T-helper 1 cell (primary cell): Measurements from ENCODE around the gene DDX56.
"Not testable (repeated sequence)": the region's sequence is repeated elsewhere in the genome, so short reads cannot be mapped to it uniquely, and the experiment has no call there.

Experiments
- DNase-seq, 5 donors: peaks; one replicate each; pipeline ENCODE4 v3.0.0-alpha.2; 2012 to 2020

DDX56 gene

DNA sequence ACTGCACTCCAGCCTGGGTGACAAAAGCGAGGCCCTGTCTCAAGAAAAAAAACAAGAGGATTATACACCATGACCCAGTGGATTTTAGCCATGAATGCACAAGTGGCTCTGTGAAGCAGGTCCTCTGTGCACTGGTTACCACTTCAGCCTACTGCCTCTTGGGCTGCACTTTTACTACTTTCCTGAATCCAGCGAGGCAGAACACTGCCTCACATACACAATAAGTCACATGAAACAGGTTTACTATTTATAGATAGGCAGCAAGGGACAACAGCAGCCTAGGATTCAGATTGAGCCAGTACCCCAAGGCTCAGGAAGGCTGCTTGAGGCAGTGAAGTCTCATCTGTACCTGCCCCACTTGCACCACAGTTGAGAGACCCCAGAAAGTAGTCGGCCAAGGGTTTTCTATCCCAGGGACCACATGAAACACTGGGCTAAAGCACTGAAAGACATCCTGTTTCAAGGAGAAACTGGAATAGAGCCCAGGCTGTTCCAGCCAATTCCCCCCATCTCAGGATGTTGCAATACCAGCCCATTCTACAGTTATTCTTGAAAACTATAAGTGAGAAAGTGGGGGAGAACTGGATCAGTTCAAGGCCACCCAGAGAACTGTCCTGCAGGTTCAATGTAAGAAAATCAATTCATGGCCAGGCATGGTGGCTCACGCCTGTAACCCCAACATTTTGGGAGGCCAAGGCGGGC, 22.4 kb upstream of the DDX56 start:
- DNase-seq, result no peak

DNA sequence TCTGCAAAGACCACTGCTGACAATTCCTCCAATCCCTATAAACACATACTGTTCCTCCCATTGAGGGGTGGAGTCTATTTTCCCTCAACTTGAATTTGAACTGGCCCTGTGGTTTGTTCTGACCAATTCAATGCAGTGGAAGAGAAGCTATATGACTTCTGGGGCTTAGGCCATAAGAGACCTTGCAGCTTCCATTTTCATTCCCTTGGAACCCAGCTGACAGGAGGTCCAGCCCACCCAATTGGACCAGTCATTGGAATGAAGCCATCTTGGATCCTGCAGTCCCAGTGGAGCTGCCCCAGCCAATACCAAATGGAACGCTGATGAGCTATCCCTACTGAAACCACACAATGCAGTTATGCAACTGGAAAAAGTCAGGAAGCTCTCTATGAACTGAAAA, 17.2 kb upstream of the DDX56 start:
- DNase-seq, result no peak

DNA sequence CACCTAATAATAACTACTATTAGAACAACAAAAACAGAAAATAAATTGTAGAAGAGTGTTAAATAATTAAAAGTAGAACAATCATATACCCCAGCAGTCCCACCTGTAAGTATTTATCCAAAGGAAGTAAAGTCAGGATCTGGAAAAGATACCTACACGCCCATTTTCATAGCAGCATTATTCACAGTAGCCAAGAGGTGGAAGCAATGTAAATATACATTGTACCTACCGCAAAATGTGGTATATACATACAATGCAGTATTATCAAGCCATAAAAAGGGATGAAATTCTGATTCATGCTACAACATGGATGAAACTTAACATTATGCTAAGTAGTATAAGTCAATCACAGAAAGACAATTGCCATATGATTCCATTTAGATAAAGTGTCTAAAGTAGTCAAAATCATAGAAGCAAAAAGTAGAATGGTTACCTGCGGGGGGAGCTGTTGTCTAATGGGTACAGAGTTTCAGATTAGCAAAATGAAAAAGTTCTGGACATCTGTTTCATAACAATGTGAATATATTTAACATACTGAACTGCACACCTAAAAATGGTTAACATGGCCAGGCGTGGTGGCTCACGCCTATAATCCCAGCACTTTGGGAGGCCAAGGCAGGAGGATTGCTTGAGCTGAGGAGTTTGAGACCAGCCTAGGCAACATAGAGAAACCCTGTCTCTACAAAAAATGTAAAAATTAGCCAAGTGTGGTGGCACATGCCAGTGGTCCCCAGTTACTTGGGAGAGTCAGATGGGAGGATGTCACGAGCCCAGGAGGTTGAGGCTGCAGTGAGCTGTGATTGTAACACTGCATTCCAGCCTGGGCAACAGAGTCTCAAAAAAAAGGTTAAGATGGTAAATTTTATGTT, 14.4 kb upstream of the DDX56 start:
- peak in 4 of 5 donors; percentile 40 to 73 (median 48) for DNase-seq

DNA sequence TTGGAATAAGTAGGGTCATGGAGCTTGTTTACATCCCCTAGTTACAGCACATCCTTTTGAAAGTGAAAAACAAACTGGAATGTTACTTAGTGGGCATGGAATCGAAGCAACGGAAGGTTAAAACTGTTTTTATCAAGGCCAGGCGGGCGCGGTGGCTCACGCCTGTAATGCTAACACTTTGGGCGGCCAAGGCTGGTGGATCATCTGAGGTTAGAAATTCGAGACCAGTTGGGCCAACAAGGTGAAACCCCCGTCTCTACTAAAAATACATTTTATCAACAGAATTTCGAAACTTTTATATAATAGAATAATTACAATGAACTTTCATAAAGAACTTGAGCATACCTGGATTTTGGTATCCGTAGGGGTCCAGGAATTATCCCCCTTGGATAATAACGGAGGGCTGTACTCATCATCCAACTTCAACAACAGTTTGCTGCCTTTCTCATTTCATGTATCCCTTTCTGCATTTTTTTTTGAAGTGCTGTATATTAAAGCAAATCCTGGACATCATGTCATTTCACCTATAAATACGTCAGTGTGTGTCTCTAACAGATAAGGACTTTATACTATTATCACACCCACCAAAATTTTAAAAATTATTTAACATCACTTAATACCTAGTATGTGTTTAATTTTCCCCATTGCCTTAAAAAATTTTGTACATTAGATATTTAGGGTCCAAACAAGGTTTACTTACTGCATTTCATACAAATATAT, 9.6 kb upstream of the DDX56 start:
- no peak for DNase-seq

DNA sequence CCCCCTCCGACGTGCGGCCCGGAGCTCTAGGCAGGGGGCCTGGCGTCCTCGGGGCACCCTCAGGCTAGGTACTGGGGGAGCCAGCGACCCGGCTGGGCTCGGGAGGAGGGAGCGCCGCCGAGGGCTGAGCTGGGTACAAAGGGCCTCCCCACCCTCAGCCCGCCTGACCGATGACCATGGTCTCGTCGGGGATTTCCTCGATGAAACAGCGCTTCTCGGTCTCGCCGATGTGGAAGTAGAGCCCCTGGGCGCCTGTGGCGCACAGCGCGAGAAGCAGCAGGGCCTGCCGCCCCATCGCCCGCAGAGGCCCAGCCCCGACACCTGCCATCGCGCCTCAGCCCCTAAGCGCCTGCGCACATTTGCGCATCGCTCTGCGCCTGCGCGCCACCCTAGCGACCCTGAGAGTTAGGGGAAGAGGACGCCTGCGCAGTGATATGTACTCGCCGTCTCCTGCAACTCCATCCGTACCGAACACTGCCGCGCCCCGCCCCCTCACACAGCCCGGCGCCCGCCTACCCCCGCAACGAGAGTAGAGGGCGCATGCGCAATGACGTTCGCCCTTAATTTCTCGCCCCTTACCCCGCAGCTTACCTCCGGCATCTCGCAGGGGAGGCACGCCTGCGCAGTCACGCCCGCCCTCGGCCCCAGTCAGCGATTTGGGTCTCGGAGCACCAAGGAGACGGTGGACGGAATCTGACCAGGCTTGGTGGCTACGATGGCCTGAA, 8.3 kb upstream of the DDX56 start, which contains the start of gene TMED4:
Gene TMED4 (minus strand): TSS at position 353 of the 725 bp plus-strand sequence. CDS start 25 bp downstream, at position 328.
- peak; percentile 100 for DNase-seq

GRCh38 chr7:44580945-44581878, 7.5 kb upstream of the DDX56 start:
- peak; percentile 20 to 60 (median 35) for DNase-seq

DNA sequence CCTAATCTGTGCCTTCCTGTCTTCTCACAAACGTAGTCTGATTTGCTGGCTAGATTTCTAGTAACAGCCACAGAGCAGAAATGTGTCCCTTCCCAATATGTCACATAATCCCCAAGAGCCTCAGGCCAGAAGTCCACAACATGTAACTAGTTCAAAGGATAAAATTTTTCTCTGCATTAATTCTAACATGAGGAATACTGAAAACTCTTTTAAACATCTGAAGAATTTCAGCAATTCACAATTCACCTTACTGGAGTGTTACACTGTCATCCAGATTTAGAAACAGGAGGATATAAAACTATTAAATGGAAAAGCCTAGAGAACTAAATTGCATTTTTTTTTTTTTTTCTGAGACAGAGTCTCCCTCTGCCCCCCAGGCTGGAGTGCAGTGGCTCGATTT, 2.5 kb upstream of the DDX56 start:
- no peak for DNase-seq

DNA sequence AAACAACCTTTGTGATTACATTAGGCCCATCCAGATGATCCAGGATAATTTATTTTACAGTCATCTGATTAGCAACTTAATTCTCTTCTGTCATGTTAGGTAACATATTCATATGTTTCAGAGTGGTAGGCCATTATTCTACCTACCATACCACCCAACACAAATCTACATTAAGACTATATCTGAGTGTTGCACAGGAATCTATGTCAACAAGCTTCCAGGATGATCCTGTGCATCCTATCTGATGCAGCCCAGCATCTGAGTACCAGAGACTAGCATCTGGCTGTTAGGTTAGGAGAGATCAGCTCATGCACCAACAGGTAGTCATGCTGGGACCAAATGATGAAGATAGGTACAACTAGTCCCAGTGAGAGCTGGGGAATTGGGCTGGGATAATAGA, 1.3 kb upstream of the DDX56 start:
- no peak for DNase-seq

DNA sequence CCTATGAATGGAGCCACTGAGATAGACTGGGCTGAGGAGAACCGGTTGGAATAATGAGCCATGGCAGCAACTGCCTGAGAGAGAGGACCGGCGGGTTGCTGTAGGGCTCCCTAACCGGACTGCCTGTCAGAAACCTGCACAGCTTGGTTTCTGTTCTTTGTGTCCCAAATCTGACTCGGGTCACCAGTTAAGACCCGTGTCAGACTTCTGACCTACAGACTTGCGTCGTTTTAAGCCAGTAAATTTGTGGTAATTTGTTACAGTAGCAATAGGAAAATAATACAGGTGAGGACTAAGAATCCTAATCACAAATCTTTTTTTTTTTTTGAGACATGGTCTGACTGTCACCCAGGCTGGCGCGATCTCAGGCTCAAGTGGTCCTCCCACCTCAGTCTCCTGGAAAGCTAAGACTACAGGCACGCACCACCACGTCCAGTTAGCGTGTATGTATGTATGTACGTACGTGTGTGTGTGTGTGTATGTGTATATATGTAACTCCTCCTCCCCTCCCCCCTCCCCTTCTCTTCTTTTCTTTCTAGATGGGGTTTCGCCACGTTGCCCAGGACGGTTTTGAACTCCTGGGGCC, 672 bp upstream of the DDX56 start:
- DNase-seq, result peak in 1 of 5 donors; percentile 6

DNA sequence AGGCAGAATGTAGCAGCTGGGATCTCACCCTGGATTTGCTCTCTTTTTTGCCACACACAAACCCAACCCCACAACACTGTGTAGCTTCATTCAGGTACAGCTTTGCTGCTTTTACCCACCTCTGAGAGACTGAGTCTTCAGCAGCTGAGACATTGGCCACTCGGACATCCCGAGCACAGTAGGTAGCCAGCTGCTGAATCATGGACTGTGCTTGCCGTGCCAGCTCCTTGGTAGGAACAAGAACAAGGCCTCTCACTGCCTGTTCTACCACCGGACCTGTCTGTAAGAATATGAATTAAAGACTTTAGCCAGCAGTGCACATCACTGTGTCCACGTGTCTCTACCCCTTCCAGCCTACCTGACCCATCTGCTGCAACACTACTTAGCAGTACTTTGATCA, 937 bp downstream of the DDX56 start:
- no peak for DNase-seq

DNA sequence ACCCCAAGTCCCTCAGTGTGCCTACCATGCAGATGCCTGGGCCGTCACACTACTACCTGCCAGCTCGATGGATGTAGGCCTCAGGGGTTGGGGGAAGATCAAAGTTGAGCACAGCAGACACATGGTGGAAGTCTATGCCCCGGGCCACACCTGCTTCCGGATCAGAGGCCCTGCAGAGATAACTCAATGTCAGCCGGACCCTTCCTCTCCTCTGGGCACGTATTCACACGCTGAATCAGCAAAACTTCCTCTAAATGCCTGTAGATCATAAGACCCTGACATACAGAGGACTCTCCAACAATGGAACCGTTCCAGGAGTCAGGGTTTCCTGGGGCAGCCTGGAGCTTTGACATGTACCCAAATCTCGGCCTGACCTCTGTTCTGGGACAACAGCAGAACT, 3.7 kb downstream of the DDX56 start:
- no peak for DNase-seq

DNA sequence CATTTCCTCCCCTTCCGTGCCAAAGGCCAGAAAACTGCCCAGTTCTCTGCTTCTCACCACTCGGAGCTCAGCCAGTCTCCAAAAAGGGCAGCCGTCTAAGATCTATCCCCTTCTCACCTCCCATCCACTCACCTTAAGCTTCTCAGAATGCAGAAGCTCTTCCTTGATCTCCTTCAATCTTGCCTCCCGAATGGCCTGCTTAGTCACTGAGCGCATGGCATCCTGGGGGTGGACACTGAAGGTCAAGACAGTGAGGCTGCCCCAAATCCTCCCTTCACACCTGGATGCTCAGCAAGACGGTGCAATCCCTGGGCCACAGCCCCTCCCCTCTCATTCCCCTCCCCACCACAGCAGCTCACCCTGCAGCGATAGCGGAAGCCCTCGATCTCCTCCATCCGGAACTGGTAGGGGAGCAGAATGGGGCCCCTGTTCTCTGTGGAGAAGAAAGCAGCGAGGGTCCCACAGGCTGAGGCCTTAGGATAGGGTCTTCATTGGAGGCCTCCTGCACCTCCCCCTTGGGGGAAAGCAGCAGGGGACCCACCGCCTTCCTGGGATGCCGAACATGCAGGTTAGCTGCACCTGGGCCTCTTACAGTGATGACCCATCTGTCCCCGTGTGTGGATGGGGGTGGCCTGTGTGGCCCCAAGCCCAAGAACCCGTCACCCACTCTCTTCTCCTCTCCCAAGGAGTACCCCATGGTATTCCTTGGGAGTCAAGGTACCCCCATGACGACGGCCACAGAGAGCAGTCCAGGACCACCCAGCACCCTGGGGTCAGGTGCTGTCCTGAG, 4.7 kb downstream of the DDX56 start:
- DNase-seq, result no peak

DNA sequence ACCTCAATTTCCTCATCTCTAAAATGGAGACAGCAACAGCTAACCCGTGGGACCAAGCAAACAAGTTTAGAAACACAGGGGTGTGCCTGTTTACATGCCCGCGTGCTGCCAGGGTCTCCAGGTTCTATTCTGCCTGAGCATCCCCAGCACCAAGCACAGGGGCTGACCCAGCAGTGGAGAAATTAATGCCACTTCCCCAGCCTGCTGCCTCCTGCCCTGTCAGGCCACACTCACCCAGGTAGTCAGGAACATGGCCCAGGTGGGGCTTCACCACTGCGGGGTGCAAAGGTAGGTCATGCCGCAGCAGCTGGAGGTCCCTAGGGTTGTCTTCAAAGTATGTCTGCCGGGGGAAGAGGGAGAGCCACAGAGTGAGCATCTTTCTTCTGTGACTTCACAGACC, 5.8 kb downstream of the DDX56 start:
- DNase-seq, result no peak

DNA sequence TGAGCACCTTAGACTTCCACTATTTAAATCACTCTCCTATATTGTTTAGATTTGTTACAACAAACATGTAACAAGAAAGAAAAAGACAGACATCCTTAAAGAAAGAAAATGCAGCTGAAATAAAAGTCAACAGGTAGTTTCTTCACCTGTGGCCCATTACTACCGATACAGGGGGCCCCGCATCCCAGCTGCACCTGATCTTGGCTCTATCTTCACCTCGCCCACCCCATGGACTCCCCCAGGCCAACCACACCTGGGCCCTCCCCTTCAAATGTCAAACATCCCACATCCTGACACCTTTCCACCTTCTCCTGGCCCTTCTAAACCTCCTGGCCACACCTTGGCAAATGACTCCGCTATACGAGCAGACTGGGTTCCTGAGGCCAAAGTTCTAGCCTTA, 7.0 kb downstream of the DDX56 start:
- DNase-seq, result no peak

DNA sequence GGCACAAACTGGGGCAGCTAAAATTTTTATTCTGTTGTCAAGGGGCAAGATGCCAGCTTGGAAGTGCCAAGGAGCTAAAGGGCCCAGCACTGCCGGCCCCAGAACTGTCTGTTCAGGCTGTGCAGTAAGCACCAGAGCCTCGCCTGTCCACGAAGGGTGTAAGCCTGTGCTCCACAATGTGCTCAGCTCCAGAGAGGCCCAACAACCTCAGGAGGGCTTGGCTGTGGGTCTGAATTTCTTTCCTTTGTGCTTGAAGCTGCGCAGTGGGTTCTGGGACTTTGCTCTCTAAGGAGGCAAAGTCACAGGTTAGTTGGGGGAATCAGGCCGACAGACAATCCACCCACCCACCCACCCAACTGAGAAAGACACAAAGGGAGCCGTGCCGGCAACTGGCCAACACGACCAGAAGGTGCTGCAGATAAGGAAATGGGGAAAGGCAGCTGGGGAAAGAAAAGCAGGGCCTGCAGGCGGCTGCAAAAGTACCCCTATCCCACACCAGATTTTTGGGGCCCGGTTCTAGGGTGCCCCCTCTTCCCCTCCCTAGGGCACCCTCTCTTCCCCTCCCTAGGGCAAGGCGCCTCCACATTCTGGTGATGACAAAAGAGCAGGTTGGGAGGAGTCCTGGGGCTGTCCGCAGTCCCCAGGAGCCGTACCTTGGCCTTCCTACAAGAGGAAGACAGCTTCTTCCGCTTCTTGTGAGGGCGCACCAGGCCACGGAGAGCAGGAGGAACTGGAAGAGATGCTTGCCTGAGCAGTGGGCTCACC, 7.7 kb downstream of the DDX56 start:
- DNase-seq, result no peak

DNA sequence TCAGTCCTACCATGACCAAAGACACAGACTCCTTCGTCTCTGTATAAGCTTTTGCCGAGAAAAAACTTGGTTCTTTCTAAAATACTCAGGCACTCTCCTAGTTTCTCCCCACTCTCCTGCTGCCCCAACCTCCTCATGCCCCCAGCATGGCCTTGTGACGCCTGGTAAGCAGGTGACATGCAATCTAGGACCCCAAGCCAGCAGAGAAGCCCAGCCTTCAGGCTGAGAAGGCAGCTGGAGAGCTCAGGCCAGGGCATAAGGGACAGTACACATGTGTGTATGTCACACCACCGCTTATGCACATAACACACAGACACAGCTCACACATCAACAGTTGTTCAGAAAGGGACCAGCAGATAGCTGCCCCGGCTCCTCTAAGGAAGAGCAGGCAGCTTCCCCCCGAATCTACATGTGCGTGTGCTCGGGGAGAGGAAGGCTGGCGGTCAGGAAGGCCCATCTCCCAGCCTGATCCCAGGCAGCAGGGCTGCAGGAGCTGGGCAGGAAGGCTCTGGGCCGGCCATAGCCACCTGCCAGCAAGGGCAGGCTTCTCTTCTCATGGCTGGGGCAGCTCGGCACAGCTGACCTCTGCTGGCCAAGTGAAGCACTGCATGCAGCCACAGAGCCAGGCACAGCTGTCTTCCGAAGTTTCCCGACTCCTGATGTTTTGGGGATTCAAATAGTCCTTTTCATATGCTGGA, 8.5 kb downstream of the DDX56 start:
- peak; percentile 23 to 56 (median 45) for DNase-seq

GRCh38 chr7:44564606-44565005, 9.1 kb downstream of the DDX56 start:
- DNase-seq, result no peak

- no peak for DNase-seq
Observed at GRCh38 chr7:44563171-44563679, 10.5 kb downstream of the DDX56 start.

GRCh38 chr7:44562622-44562962, 11.1 kb downstream of the DDX56 start:
- not testable (repeated sequence) for DNase-seq
